ENCODE data around the gene NFIX.

NFIX gene

DNA sequence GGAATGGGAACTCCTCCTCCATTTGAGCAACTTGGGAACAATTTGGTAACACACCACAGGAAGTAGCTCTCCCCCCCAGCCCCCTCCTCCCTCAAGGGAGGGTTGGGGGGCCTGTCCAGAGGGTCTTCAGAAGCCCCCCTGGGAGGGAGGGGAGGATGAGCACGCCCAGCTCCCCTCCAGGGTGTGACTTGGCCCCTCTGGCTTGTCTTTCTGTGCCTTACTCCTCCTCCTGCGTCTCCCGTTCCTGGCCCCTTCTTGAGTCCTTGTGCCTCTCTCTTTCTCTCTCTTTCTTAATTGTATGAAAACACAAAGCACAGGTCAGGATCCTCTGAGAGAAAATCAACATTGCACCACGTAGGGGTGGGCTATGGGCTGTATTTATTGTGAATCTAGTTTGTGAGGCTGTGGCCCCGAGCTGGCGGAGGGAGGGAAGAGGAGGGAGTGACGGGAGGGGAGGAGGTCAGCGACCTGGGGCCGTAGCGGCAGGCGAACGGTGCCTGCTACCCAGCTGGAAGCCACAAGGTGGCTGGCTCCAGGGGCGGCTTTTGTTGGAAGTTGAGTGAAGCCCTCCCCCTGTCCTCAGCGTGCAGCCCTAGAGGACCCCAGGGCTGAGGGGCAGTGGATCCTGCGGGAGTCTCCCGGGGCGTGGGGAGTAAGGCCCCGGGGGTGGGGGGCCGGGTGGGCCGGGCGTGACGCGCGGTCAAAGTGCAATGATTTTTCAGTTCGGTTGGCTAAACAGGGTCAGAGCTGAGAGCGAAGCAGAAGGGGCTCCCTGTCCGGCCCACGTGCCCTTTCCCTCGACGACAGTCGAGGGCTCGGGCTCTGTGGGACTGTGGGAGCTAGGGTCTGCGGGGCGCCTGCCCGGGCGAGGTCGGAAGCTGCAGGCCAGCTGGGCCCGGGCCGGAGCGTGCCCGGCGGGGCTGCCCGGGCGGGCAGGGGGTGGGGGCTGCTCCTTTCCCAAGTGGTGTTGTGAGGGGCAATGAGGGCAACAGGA, 101.0 kb downstream of the NFIX start:
- no peak for DNase-seq

DNA sequence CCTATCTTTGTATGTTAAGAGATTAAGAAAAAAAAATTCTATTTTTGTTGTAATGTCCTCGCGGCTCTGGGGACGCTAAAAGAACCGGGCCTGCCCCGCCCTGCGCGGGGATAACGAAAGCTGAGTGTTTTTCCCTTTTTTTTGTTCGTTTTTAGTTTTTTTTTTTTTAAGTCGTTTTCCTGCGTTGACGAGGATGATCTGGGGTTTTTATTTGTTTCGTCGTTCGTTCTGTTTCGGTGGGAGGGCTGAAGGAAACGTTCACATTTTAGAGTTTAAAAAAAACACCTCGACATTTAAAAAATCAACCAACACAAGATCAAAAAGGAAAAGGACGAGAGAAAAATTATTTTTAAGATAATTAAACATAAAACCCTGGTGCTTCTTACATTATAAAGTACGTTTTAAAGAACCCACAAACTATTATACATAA, 101.8 kb downstream of the NFIX start:
- DNase-seq: no peak

DNA sequence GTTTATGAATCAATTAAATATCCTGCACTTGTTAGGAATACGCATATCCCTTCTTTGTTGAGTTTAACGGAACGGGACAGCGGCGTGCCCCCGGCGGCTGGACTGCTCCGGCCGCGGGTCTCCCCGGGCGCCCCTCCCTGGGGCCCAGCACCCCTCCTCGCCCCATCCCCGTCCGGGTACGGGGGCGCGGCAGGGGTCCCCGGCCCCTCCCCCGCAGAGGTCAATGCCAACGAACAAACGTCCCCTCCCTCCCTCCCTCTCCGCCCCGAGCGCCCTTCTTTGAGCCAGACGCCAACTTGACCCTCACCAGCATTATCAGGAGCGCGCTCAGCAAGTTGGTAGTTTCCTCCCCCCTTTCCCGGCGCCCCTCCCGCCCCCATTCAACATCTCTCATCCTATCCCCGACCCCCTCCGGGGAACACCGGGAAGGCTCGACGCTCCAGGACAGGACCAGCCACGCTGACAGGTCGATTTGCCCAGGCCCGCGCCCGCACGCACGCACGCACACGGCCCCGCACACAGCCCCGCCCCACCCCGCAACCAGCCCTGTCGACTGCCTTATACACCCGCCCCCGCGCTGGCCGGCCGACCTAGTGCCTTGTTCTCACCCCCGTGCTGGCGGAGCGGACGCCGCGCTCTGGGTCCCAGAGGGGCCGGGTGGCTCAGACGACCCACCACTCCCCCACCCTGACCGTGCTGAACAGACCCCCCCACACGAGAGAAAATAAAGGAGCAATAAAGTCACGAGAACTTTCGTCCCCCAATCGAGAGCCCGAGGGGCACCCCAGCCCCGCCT, 102.4 kb downstream of the NFIX start:
- no peak for DNase-seq

DNA sequence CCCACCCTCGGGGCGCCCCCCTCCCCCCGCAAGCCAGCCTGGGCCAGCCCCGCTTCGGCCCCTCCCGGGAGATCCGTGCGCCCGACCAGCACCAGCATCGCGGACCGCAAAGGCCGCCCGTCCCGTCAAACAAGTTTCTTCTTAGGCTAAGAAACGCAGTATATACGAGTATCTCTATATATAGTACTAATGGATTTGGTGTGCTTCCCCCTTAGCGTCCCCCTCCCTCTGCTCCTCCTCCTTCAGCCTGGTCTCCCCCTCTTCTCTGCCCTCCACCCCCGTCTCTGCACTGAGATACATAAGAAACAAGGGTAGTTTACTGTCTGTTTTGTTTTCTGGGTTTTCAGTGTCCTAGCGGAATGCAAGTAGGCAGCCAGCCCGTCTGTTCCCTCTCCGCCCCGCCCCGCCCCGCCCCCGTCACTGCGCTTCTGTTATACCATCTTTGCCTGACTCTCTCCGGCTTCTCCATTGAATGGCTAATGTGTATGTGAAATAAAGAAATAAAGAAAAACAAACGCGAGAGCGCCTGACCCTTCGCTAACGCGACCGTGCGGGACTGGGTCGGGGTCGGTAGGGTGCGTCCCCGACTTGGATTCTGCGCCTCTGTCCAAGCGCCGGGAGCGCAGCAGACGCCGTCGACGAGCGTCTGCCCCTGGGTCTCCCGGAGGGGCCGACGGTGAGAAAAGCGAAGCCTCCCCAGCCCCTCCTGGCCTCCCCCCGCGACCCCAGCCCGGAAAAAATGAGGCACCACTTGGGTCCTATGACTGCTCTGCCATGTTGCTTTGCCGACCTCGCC, 103.2 kb downstream of the NFIX start:
- DNase-seq: no peak

DNA sequence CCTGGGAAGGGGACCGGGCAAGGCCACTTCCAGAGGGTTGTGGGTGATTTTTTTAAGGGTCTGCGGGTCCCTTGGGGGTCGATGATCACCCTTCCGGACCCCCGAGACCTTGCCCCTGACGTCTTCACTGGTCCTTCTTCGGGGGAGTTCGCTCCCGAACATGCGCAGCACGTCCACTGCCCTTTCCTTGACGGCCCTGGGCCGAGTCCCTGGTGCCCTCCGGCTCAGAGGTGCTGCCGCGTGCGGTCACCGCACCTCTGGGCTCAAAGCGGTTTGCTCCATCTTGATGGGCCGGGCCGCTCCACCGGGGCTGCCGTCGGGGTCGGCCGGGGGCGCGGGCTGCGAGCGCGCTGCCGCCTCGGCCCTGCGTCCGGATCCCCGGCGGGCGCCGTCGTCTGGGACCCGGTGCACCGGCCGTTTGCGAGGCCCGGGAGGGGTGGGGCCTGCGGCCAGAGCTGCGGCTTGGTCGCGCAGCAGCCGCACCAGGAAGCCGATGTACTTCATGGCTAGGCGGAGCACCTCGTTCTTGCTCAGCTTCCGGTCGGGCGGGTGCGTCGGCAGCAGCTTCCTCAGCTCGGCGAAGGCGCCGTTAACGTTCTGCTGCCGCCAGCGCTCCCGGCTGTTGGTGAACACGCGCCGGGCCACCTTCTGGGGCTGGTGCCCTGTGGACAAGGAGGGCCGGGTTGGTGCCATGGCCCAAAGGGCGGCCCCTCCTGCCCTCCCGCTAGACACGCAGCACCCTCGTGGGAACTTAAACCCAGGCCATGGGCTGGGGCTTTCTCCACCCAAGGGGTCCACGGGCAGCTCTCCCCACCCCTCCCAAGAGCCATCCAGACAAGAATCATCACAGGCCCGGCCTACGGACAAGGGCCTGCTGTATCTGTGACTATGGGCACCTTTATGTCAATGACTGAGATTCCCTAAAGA, 104.1 kb downstream of the NFIX start:
- no peak for DNase-seq

DNA sequence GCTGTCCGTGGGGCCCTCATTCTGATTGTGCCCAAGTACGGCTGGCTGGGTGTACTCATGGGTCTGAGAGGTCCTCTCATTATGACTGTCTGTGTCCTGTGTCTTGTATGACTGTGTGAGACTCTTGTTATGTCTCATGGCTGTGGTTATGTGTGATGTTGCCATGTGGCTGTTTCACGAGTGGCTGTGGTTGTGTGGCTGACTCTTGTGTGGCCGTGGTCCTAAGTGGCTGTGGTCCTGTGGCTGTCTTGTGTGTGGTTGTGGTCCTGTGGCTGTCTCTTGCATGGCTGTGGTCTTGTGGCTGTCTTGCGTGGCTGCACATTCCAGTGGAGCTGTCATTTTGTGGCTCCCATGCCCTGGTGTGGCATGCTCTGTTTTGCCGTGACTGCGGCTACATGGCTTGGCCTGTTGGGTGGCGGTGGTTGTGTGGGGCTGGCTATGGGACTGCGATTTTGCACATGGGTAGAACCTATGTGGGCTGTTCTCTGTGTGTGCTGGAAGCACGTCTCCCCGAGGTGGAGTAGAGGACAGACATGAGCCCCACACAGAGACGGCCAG, 104.8 kb downstream of the NFIX start:
- no peak for DNase-seq

DNA sequence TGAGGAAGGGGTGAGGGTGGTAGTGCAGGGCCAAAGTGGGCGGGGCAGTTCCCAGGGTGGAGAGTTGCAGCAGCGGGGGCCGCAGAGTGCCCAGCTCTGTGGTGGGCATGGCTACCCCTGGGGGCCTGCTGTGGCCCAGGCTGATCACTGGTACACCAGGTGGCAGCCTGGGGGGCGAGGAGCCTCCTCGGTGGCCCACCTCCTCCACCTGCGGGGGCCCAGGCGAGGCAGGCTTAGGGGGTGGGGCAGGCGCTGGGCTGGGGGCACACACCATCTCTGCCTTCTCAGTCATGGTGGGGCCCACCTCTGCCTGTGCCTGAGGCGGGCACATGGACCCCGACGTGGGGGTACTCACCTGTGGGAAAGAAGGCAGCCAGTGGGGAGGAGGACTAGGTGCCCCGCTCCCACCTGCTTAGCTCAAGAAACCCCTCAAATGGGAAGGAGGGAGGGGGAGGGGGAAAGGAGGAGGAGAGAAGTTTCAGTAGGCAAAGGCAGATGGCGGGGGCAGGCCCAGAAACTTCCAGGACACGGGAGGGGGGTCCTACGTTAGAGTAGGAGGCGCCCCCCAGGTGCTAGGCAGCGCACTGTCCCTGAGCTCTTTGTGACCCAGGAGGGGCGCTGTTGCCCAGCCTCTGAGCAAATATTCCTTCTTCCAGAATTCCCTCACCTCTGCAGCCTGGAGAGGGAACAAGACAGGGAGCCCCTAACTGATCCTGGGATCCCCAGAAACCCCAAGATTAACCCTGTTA, 105.7 kb downstream of the NFIX start:
- no peak for DNase-seq

DNA sequence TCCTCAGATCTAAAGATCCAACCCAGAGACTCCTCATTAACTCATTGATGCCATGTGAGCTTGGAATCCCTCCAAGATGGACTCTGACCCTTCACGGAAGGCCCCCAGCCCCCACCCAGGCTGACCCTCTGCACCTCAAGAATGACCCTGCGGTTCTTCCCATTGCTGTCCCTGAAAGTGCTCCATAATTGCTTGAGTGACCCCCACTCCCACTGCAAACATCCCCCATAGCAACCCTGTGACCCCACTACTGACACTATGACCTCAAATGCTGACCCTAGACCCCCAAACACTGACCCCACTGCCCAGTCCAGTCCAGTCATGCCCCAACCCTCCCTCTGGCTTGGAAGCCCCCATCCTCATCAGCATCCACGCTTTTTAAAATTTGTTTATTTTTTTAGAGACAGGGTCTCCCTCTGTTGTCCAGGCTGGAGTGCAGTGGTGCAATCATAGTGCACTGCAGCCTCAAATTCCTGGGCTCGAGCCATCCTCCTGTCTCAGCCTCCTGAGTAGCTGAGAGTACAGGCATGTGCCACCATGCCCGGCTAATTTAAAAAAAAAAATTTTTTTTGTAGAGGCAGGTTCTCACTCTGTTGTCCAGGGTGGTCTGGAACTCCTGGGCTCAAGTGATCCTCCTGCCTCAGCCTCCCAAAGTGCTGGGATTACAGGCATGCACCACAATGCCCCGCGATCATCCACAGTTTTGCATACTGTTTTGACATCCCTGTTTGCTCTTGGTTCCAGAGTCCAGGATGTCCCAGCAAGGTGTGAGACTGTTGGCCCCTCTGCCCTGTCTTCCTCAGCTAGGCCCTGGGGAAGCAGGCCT, 106.5 kb downstream of the NFIX start:
- no peak for DNase-seq

DNA sequence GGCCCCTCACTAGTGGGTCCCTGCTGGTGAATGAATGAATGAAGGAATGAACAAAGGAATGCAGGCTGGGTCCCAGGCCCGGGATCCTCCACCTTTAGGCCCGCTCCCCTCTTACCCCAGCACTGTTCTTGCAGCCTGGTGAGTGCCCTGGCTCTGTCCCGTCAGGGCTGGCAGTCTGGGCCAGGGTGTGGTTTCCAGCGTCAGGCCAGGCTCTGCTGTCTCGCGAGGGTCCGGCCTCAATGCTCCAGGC, 107.1 kb downstream of the NFIX start:
- no peak for DNase-seq

DNA sequence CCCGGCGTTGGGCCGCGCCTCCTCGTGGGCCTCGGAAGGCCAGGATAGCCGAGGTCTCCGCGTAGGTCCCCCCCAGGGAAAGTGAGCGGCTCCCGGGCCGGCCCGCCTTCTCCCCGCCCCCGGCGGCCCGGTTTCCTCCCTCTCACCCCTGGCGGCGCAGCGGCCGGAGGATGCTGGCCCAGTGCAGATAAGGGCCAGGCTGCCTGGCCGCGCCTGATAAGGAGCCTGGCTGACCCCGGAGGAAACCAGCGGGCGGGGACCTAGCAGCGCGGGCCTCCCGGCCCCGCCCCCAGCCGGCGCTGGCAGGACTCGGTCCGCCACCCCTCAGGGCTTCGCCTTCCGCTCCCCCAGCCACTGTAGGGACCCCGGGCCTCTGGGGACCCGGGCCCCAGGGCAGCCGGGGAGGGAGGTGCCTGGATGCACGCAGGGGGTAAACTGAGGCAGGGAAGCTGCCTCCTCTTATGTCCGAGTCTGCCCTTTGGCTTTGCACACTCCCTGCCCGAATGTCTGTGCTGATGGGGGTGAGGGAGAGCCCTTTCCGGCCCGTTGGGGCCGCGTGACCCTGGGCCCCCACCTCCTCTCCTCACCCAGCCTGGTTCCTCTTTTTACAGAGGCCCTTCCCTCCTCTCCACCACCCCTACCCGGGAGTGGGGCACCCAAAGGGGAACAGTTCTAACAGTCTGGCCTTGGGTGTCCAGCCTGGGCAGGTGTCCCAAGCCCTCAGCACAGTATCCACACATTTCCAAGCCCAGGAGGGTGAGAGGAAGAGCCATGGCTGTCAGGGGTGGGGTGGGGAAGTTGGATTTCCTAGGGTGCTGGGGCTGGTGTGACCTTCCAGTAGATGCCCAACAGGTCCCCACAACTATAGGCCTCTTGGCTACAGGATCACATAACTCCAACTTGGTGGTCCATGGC, 107.6 kb downstream of the NFIX start, which contains the start of gene LYL1:
Gene LYL1 (minus strand): TSS at position 193 of the 915 bp plus-strand sequence. CDS start 1,687 bp downstream, outside the sequence.
- no peak for DNase-seq

DNA sequence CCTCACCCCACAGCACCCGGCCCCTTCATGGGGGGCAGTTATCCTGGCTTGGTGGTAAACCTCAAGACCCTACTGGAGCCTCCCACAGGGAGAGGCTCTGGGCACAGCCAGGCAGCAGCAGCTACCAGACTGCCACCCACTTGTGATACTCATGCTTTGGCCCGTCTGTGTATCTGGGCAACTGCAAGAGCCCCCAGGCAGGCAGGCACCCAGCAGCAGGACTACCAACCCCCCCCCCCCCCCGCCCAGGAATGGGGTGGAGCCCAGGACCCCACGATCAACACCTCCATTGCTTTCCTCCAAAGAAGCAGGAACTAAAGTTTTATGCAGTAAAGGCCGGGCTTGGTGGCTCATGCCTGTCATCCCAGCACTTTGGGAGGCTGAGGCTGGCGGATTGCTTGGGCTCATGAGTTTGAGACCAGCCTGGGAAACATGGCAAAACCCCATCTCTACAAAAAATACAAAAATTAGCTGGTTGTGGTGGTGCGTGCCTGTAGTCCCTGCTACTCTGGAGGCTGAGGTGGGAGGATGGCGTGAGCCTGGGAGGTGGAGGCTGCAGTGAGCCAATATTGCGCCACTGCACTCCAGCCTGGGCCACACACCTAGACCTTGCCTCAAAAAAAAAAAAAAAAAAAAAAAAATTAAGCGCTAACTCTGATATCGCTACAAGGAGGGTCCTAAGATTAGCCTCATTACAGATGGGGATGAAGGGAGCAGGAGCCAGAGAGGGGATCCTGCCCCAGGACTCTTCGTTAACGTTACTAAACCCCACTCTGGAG, 108.5 kb downstream of the NFIX start:
- DNase-seq: no peak

DNA sequence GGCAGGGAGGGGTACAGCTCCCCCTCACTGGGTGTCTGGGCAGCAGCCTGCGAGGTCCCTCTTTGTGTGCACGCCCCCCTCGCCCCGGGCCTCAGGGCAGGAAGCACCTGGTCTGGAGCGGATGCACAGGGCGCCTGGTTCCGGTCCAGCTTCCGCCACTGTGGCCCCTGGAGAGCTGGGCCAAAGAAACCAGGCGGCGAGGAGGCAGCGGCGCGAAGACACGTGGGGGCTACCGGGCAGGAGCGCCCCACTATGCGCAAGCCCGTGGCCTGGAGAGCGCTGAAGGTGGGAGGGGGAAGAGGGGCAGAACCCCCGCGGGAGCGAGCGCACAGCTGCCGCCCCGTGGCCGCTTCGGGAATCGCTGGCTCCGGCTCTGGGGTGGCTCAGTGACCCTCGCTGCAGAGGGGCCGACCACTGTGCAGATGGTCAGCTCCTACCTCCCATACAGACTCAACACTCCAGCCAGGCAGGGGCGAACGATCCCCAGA, 109.1 kb downstream of the NFIX start:
- peak; percentile 12 for DNase-seq

DNA sequence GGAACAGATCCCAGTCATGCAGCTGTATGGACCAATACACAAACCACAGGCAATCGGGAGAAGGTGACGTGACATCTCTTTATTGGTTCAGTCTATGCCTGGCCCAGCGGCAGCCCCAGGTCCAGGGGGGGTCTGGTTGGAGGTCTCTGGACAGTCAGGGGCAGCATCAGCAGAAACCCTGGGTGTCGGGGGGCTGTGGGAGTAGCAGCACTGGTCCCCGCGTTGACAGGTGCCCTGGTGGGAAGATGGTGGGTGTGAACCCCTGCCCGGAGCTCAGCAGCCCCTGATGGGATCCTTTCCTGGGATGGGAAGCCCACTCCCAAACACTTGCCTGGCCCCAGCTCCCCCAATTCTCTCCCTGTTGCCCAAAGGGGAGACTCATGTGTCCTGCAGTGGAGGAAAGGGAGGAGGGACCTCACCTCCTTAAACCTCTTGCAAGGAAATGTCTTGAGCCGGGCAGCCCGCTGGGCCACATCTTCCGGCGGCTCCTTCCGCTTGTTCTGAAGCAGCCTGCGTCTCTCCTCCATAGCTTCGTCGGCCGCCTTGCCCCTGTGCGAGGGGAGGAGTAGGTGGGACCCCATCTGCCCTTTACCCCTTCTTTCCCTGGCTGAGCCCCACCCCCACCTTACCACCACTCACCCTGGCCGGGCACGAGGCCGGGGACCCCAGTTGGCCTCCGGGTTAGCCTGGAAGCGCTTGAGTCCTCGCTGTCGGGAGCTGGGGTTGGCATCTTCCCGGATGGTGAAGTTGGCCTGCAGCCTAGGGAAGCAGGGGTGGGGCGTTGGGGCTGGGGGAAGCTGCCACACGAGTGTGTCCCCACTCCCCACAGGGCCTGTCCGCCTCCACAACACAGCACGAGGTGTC, 109.8 kb downstream of the NFIX start:
- DNase-seq: no peak

DNA sequence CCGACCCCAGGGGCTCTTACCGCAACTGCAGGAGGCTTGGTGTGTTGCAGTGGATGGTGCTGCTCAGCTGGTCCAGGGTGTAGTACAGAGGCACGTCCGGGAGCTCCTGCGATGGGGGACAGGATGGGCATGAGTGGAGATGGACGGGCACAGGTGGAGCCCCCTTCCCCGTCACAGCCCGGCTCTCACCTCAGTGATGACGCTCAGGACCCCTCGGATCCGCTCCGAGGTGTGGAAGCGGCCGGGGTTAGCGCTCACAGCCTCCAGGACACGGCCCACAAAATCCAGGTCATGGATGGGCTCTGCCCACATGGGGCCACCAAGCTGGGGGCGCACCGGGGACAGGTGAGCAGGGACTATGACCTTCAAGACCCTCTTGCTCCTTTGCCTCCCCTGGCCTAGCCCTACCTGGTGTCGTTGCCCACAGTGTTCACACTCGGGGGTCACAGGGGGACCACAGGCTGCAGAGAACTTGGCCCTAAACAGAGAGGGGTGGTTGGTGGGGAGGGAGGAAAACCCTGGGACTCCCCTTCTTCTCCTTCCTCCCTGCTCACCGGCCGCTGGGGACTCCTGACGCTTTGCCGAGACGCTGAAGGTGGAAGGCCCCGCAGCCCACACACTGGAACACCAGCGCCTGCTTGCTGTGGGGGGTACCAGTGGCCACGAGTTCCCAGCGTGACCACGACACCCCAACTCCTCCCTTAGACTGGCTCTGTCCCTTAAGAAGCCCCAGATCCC, 114.3 kb downstream of the NFIX start:
- no peak for DNase-seq

DNA sequence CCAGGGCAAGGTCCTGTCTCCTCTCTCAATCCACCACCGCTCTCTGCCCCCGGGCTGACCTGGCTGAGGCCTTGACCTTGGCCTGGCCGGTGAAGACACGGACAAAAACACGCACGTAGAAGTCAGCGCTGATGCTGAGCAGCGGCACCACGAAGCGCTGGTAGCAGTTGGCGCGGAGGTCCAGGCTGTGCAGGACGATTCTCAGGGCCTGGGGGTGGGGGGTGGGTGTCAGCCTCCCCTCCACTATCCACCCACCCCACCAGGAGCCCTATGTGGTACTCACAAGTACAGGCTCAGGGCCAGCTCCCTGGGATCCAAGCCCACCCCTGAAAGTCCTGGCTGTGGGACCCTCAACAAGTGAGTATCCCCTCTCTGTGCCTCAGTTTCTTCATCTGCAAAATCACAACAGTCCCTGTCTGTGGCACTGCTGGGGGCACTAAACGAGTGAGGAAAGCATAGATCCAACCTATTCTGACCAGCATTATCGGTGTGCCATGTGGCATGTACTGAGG, 114.9 kb downstream of the NFIX start:
- no peak for DNase-seq

DNA sequence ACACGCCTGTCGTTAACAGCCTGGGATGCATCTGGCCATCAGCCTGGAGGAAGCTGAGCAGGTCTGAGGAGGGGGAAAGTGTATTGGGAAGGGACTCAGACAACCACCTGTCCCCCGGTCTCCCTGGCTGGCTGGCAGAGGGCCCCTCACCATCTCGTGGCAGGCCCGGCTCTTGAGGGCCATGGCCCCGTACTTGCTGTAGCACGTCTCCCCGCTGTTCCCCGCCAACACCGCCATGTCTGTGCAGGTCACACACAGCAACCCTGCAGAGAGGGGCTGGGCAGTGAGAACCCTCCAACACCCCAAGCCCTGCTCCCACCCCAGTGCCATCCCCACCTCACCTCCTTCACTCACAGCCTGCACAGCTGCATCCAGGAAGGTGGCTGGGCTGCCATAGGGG, 117.3 kb downstream of the NFIX start:
- no peak for DNase-seq

All from NCI-H1694 treated with DMSO at 0.1 percent for 48 hours (cell line).